ENCODE data around the gene MYO5C. TPM values are rescaled to one million over a fixed set of nuclear protein-coding genes. Genes with fewer than 3 reads are reported as not detected.
A peak's percentile ranks its signal among the peaks of the same experiment; 100 is the strongest.

MYO5C gene
- total and polyA plus RNA-seq, 2 of the 4 experiments (the other 2 are of a cell fraction): under 0.01 to 0.03 TPM

DNA sequence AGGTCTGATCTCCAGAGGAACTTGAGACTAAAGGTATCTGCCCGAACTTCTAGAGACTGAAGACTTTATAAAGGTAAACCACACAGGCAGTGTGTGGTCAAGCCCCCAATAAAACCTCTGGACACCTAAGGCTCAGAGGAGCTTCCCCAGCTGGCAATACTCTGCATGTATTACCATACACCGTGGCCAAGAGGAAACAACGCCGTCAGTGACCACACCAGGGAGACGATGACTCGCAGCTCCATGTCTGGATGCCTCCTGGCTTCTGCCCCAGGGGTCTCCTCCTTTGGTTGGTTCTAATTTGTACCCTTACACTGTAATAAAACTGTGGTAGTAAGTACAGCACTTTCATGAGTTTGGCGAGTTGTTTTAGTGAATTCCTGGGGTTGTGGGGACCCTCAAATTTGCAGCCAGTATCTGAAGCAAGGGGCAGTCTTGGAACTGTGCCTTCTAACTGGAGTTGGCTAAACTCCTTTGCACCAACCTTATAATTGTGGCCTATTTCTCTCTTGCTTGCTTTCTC lies 150.9 kb downstream of the MYO5C start:
- no peaks in the 10 kb centered on the region for H3K9me3 ChIP-seq (ENCODE audit: control insufficient read depth, insufficient read depth, low read length)
- no peak overlapping the region for H3K27ac ChIP-seq (ENCODE audit: insufficient read depth, low read length)
- peaks cover 11% of the 10 kb centered on the region for H3K4me1 ChIP-seq (ENCODE audit: control insufficient read depth, insufficient read depth, low read length)
- no peaks in the 10 kb centered on the region for H4K20me1 ChIP-seq (ENCODE audit: insufficient read depth, low read length)
- intact Hi-C loops (cut with micrococcal nuclease) (no loop called here), dilution Hi-C loops (cut with HindIII; ENCODE audit: low sequenced_read_pairs, unreplicated experiment) (no loop called here), in situ Hi-C loops (cut with MboI; ENCODE audit: low sequenced_read_pairs) (no loop called here)
- peak overlapping the region; percentile 46; the same call in 1 of the 2 replicates for H3K23ac ChIP-seq (ENCODE audit: low read depth, low read length)
- H3K4me3 ChIP-seq (ENCODE audit: insufficient read depth, low read depth, low read length): no peak overlapping the region
- no TSS peak for BruUV-seq (replicated peaks)
- CTCF ChIA-PET: interaction anchor here (0.6 kb wide), 1 partner anchor 63 kb away, joined by 3 read pairs; no protein-coding TSS in a partner anchor
- H4K91ac ChIP-seq (ENCODE audit: insufficient read depth, low read depth, low read length): peak overlapping the region; percentile 58; the same call in 1 of the 2 replicates
- H2BK15ac ChIP-seq (ENCODE audit: low read depth, low read length): no peak overlapping the region
- H3K4ac ChIP-seq (ENCODE audit: low read depth, low read length): peak overlapping the region; percentile 67; the same call in 1 of the 2 replicates
- H3K56ac ChIP-seq (ENCODE audit: extremely low read depth, insufficient read depth, low read length): no peak overlapping the region
- peak overlapping the region; percentile 43 to 52; a peak in 1 of 4 replicates for H4K8ac ChIP-seq (ENCODE audit: low read depth in 2 of 2, low read length in 2 of 2)
- DNase-seq: peak; percentile 55
- peak overlapping the region; percentile 53; the same call in 1 of the 2 replicates for H2BK120ac ChIP-seq (ENCODE audit: low read depth, low read length)
- peak overlapping the region; percentile 69 for H2BK20ac ChIP-seq (ENCODE audit: low read depth, low read length)
- peak overlapping the region; percentile 22; the same call in 1 of the 2 replicates for H3K18ac ChIP-seq (ENCODE audit: low read depth, low read length)
- H2BK5ac ChIP-seq (ENCODE audit: low read depth, low read length, poor library complexity, severe bottlenecking): peak overlapping the region; percentile 78
- no peak for TF ChIP-seq MXI1 (IDR thresholded peaks at IDR 0.05; ENCODE audit: borderline replicate concordance, low read depth, low read length)
- no peak for TF ChIP-seq MAZ (IDR thresholded peaks at IDR 0.05; ENCODE audit: borderline replicate concordance, low read depth, low read length)
- TF ChIP-seq MAFK (IDR thresholded peaks at IDR 0.05; ENCODE audit: low read depth, low read length): no peak
- TF ChIP-seq FOS (IDR thresholded peaks at IDR 0.05; ENCODE audit: low read depth, low read length): 0 out of 2 replicates have a peak, but pooled peaks have one; percentile 24
- TF ChIP-seq SMC3 (IDR thresholded peaks at IDR 0.05; ENCODE audit: low read depth, low read length): no peak
- no peak for TF ChIP-seq POLR2A (IDR thresholded peaks at IDR 0.05; ENCODE audit: low read depth, low read length)
- TF ChIP-seq, protein P1, sequence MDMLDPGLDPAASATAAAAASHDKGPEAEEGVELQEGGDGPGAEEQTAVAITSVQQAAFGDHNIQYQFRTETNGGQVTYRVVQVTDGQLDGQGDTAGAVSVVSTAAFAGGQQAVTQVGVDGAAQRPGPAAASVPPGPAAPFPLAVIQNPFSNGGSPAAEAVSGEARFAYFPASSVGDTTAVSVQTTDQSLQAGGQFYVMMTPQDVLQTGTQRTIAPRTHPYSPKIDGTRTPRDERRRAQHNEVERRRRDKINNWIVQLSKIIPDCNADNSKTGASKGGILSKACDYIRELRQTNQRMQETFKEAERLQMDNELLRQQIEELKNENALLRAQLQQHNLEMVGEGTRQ (IDR thresholded peaks at IDR 0.05; ENCODE audit: low read depth, low read length): no peak
- TF ChIP-seq, protein P2, sequence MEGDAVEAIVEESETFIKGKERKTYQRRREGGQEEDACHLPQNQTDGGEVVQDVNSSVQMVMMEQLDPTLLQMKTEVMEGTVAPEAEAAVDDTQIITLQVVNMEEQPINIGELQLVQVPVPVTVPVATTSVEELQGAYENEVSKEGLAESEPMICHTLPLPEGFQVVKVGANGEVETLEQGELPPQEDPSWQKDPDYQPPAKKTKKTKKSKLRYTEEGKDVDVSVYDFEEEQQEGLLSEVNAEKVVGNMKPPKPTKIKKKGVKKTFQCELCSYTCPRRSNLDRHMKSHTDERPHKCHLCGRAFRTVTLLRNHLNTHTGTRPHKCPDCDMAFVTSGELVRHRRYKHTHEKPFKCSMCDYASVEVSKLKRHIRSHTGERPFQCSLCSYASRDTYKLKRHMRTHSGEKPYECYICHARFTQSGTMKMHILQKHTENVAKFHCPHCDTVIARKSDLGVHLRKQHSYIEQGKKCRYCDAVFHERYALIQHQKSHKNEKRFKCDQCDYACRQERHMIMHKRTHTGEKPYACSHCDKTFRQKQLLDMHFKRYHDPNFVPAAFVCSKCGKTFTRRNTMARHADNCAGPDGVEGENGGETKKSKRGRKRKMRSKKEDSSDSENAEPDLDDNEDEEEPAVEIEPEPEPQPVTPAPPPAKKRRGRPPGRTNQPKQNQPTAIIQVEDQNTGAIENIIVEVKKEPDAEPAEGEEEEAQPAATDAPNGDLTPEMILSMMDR (conservative IDR thresholded peaks at IDR 0.05; ENCODE audit: low read depth, low read length): no peak
- peak overlapping the region; percentile 48; the same call in 1 of the 2 replicates for H3K14ac ChIP-seq (replicated peaks; ENCODE audit: low read depth, low read length)
- peaks cover 0 to 6% of the 10 kb centered on the region in 2 experiments; a peak in 2 of 4 replicates for H3K79me1 ChIP-seq (ENCODE audit: low read depth in 1 of 2, low read length in 2 of 2)
- H3K36me3 ChIP-seq (ENCODE audit: control insufficient read depth, insufficient read depth, low read length): peaks cover 19% of the 10 kb centered on the region
- POLR2A ChIA-PET (ENCODE audit: unreplicated experiment): interaction anchor here (0.6 kb wide), 1 partner anchor 384 kb away, joined by 3 read pairs; no protein-coding TSS in a partner anchor
- no peaks in the 10 kb centered on the region for H3K27me3 ChIP-seq (ENCODE audit: control insufficient read depth, insufficient read depth, low read length)
- H2AK5ac ChIP-seq (ENCODE audit: low read depth, low read length): peak overlapping the region; percentile 74
- H3K9ac ChIP-seq (ENCODE audit: low read depth, low read length): no peak overlapping the region
- H3K9me1 ChIP-seq (ENCODE audit: insufficient read depth, low read length): peaks cover 8% of the 10 kb centered on the region
- ATAC-seq (ENCODE audit: low read depth): no peak
- H2AK9ac ChIP-seq (replicated peaks; ENCODE audit: low read depth, low read length, poor library complexity): peak overlapping the region; percentile 62
- H4K5ac ChIP-seq (ENCODE audit: low read depth, low read length): no peak overlapping the region
- no peak overlapping the region for H3K4me2 ChIP-seq (ENCODE audit: low read depth, low read length)
- 89% methylated on average over 3 of the region's 7 CpGs; no CpG with 5 or more reads in 1 of the 2 experiments for whole genome bisulfite sequencing, 2 experiments (ENCODE audit: extremely low coverage in 2 of 2, insufficient read length in 1 of 2)
- H2AFZ ChIP-seq (replicated peaks; ENCODE audit: low read length, poor library complexity): peak overlapping the region; percentile 24
